Measurements from ENCODE around the gene DHX16. TPM values are rescaled to one million over a fixed set of nuclear protein-coding genes. Genes with fewer than 3 reads are reported as not detected.
A peak's percentile ranks its signal among the peaks of the same experiment; 100 is the strongest.

DHX16 gene
- total RNA-seq, 1 experiment from 2014 or later = 34.8 TPM

DNA sequence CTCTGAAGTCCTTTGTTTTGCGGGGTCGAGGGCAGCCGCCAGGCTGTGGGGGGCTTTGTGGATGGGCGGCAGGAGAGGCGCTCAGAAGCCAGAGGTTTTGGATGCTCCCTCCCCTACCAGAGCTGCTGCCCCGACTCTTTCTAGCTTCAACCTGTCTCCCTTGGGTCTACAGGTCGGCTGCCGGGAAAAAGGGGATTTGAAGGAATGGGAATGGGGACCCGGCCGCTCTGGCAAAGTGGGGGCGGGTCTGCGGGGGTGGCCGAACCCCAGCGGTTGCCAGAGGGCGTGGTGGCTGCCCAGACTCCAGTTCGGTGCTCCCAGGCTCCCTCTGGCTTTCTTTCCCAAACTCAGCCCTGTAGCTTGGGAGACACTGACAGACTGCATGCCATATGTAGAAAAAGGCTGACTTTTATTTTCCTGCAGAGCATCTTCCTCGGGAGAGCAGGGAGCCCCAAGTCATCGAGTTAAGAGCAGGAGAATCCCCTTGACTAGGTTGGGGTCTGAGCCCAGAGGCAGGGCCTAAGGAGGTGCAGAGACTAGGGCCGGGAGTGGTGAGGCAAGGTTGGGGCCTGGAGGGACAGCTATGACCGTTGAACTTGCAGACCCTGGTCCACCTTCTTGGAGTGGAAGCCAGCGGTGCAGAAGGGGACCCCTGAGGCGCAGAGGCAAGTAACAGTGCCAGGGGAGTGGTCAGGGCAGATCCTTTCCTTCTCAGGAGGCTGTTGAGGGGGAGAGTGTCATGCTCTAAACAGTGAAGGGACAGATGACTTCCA, 15.0 kb upstream of the DHX16 start:
- no peak overlapping the region for H2AK5ac ChIP-seq (ENCODE audit: insufficient read length, low read length)
- peaks cover 3% of the 10 kb centered on the region; the same call in 1 of the 2 replicates for H3K27me3 Mint-ChIP-seq (ENCODE audit: low read depth)
- no peak overlapping the region for H3K56ac ChIP-seq (ENCODE audit: insufficient read length, low read depth, low read length)
- H3K36me3 Mint-ChIP-seq (ENCODE audit: insufficient read depth in 1 of 3, low read depth in 3 of 3) = peaks cover 4 to 22% (median 15%) of the 10 kb centered on the region in 3 experiments; a peak in 5 of 7 replicates
- WGBS (ENCODE audit: extremely low coverage, insufficient read length, low lambda C conversion rate) = no CpG with 5 or more reads among the region's 22 CpGs
- H2BK15ac ChIP-seq (ENCODE audit: low read depth, low read length) = no peak overlapping the region
- H3K9me3 Mint-ChIP-seq = no peaks in the 10 kb centered on the region
- peak; percentile 10; the same call in 1 of the 3 replicates for TF ChIP-seq CTCF (conservative IDR thresholded peaks at IDR 0.05)
- peaks cover 33% of the 10 kb centered on the region for H3K23me2 ChIP-seq (ENCODE audit: insufficient read length, low read depth, low read length, poor library complexity, severe bottlenecking)
- no peak overlapping the region for H2BK12ac ChIP-seq (ENCODE audit: insufficient read length, low read depth, low read length)
- peaks cover 9% of the 10 kb centered on the region; the same call in 1 of the 2 replicates for H3K4me1 ChIP-seq (ENCODE audit: insufficient read depth, low read length)
- H3K4me2 ChIP-seq (ENCODE audit: insufficient read depth, insufficient read length, low read length) = peak overlapping the region; percentile 74
- H3K27ac ChIP-seq (ENCODE audit: insufficient read length, low read depth, low read length) = no peak overlapping the region
- H3K79me2 ChIP-seq (ENCODE audit: insufficient read depth, low read length) = peaks cover 2% of the 10 kb centered on the region; the same call in 1 of the 2 replicates
- no peak overlapping the region for H2BK120ac ChIP-seq (ENCODE audit: low read depth, low read length, poor library complexity, severe bottlenecking)
- no peak overlapping the region for H3K4ac ChIP-seq (ENCODE audit: low read depth, low read length)
- H2BK5ac ChIP-seq (ENCODE audit: insufficient read length, low read length) = no peak overlapping the region
- H3K4me1 Mint-ChIP-seq = peaks cover 62 to 68% of the 10 kb centered on the region in 2 experiments
- no peaks in the 10 kb centered on the region for H3K79me1 ChIP-seq (ENCODE audit: insufficient read depth, low read depth, low read length, poor library complexity, severe bottlenecking)
- no peaks in the 10 kb centered on the region for H4K20me1 ChIP-seq (ENCODE audit: control insufficient read depth, insufficient read depth, insufficient read length)
- no peak overlapping the region for H4K5ac ChIP-seq (ENCODE audit: insufficient read length, low read depth, low read length)
- no peak overlapping the region for H3K14ac ChIP-seq (ENCODE audit: insufficient read depth, low read length)
- H4K91ac ChIP-seq (ENCODE audit: insufficient read length, low read depth, low read length) = no peak overlapping the region
- H3K23ac ChIP-seq (ENCODE audit: insufficient read length, low read depth, low read length) = no peak overlapping the region
- DNase-seq = peak; percentile 53
- H3K4me3 Mint-ChIP-seq = peak overlapping the region; percentile 86 to 88
- no peak overlapping the region for H2AFZ ChIP-seq (ENCODE audit: low read length)
- no peak overlapping the region for H2BK20ac ChIP-seq (ENCODE audit: low read depth, low read length, poor library complexity, severe bottlenecking)
- H3K27ac Mint-ChIP-seq = peak overlapping the region; percentile 70 to 91 (median 80); a peak in 5 of 7 replicates
- H3K9ac ChIP-seq (ENCODE audit: extremely low read depth, insufficient read length, low read length) = peak overlapping the region; percentile 35
- no peak overlapping the region for H3K18ac ChIP-seq (ENCODE audit: insufficient read length, low read depth, low read length)
- no peaks in the 10 kb centered on the region for H3K9me3 ChIP-seq (ENCODE audit: control insufficient read depth, low read depth, low read length)
- no peak overlapping the region for H4K8ac ChIP-seq (replicated peaks; ENCODE audit: insufficient read length, low read depth, low read length)
- H3K27me3 ChIP-seq (ENCODE audit: insufficient read depth, low read length) = no peaks in the 10 kb centered on the region
- no peak overlapping the region for H3T11ph ChIP-seq (ENCODE audit: low read length)

Measured in H9 (cell line).